ENCODE data around the gene STN1. TPM values are rescaled to one million over a fixed set of nuclear protein-coding genes. Genes with fewer than 3 reads are reported as not detected.

Gene STN1
- total and polyA plus RNA-seq, 2 experiments from 2014 or later = 20.5 to 20.8 TPM

- peak overlapping the region; percentile 36 for H3K4me3 ChIP-seq
Measured at GRCh38 chr10:103894441-103894864, 23.5 kb downstream of the STN1 start.

GRCh38 chr10:103893817-103894216 lies 24.2 kb downstream of the STN1 start:
- DNase-seq = no peak
- no peaks in the 10 kb centered on the region for H3K79me2 ChIP-seq (ENCODE audit: insufficient read depth)
- no peaks in the 10 kb centered on the region for H3K36me3 ChIP-seq (ENCODE audit: low read depth)
- in situ Hi-C loops (cut with MboI) = loop anchor here (25.0 kb wide), 1 partner anchor 318 kb away; no protein-coding TSS in a partner anchor
- H3F3A ChIP-seq (ENCODE audit: insufficient read depth) = peaks cover 45% of the 10 kb centered on the region
- peak overlapping the region; percentile 58 for H2AFZ ChIP-seq
- peak overlapping the region; percentile 74 for H3K4me2 ChIP-seq (ENCODE audit: unreplicated experiment)
- no peaks in the 10 kb centered on the region for H3K9me3 ChIP-seq (ENCODE audit: low read depth)
- peak overlapping the region; percentile 70 for H3K9ac ChIP-seq
- H3K4me3 ChIP-seq = no peak overlapping the region
- H3K27ac ChIP-seq = peak overlapping the region; percentile 87
- no peaks in the 10 kb centered on the region for H3K9me2 ChIP-seq (ENCODE audit: insufficient read depth)
- H3K27me3 ChIP-seq (replicated peaks; ENCODE audit: insufficient read depth) = no peaks in the 10 kb centered on the region
- TF ChIP-seq EZH2 (IDR thresholded peaks at IDR 0.05; ENCODE audit: insufficient read depth, poor library complexity, severe bottlenecking) (no peak), EZH2phosphoT487 (IDR thresholded peaks at IDR 0.05; ENCODE audit: insufficient read depth, low read depth) (no peak)
- H4K20me1 ChIP-seq (ENCODE audit: insufficient read depth) = no peaks in the 10 kb centered on the region
- 9% methylated on average over 2 of the region's 2 CpGs for WGBS, 2 experiments (ENCODE audit: low coverage in 1 of 2, low lambda C conversion rate in 2 of 2, missing lambda C conversion rate in 2 of 2)
- peaks cover 43% of the 10 kb centered on the region for H3K4me1 ChIP-seq (ENCODE audit: insufficient read depth)

More at GRCh38 chr10:103894441-103894864, 23.5 kb downstream of the STN1 start:
- H3K4me1 ChIP-seq (ENCODE audit: insufficient read depth) = peaks cover 43% of the 10 kb centered on the region
- H3K27me3 ChIP-seq (replicated peaks; ENCODE audit: insufficient read depth) = no peaks in the 10 kb centered on the region
- WGBS, 2 experiments (ENCODE audit: low coverage in 1 of 2, low lambda C conversion rate in 2 of 2, missing lambda C conversion rate in 2 of 2) = 4 to 10% methylated on average over 4 of the region's 4 CpGs
- peak overlapping the region; percentile 58 for H2AFZ ChIP-seq
- no peak for TF ChIP-seq EZH2phosphoT487 (IDR thresholded peaks at IDR 0.05; ENCODE audit: insufficient read depth, low read depth)
- no peak for TF ChIP-seq EZH2 (IDR thresholded peaks at IDR 0.05; ENCODE audit: insufficient read depth, poor library complexity, severe bottlenecking)
- no peaks in the 10 kb centered on the region for H3K9me2 ChIP-seq (ENCODE audit: insufficient read depth)
- peak overlapping the region; percentile 74 for H3K4me2 ChIP-seq (ENCODE audit: unreplicated experiment)
- H3K9me3 ChIP-seq (ENCODE audit: low read depth) = no peaks in the 10 kb centered on the region
- H3K36me3 ChIP-seq (ENCODE audit: low read depth) = no peaks in the 10 kb centered on the region
- no peaks in the 10 kb centered on the region for H4K20me1 ChIP-seq (ENCODE audit: insufficient read depth)
- peak; percentile 64 for DNase-seq
- in situ Hi-C loops (cut with MboI) = loop anchor here (25.0 kb wide), 1 partner anchor 318 kb away; no protein-coding TSS in a partner anchor
- H3F3A ChIP-seq (ENCODE audit: insufficient read depth) = peaks cover 45% of the 10 kb centered on the region
- H3K79me2 ChIP-seq (ENCODE audit: insufficient read depth) = no peaks in the 10 kb centered on the region
- H3K9ac ChIP-seq = peak overlapping the region; percentile 70
- peak overlapping the region; percentile 87 for H3K27ac ChIP-seq

DNA sequence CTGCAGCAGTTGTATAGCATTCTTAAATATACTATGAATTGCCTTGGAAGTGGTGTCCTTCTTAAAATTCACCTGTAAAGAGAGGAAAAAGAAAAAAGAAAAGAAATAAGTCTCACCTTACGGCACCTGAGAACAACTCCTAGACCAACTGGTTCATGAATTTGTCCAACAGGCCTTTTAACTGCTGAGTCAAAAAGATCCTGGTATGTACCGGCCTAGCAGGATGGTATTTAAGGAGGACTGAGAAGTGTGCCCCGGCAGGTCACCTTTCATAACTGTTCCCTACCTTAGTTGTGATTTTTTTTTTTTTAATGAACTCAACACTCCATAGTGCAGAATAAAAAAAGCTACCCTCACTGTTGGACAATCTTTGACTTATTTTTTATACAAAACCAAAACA lies 25.8 kb downstream of the STN1 start:
- Histone ChIP-seq H3K4me1 (ENCODE audit: insufficient read depth) (peaks cover 46% of the 10 kb centered on the region), H3K36me3 (ENCODE audit: low read depth) (no peaks in the 10 kb centered on the region), H3K9me2 (ENCODE audit: insufficient read depth) (no peaks in the 10 kb centered on the region), H3K27ac (no peak overlapping the region), H3K79me2 (ENCODE audit: insufficient read depth) (no peaks in the 10 kb centered on the region), H3K9me3 (ENCODE audit: low read depth) (no peaks in the 10 kb centered on the region), H3F3A (ENCODE audit: insufficient read depth) (peaks cover 56% of the 10 kb centered on the region), H4K20me1 (ENCODE audit: insufficient read depth) (no peaks in the 10 kb centered on the region), H2AFZ (no peak overlapping the region), H3K9ac (no peak overlapping the region), H3K4me3 (no peak overlapping the region), H3K27me3 (replicated peaks; ENCODE audit: insufficient read depth) (no peaks in the 10 kb centered on the region), H3K4me2 (ENCODE audit: unreplicated experiment) (no peak overlapping the region)
- WGBS, 2 experiments (ENCODE audit: low coverage in 1 of 2, low lambda C conversion rate in 2 of 2, missing lambda C conversion rate in 2 of 2) = 98% methylated on average over 3 of the region's 3 CpGs
- in situ Hi-C loops (cut with MboI) = loop anchor here (25.0 kb wide), 1 partner anchor 320 kb away; no protein-coding TSS in a partner anchor
- TF ChIP-seq EZH2phosphoT487 (IDR thresholded peaks at IDR 0.05; ENCODE audit: insufficient read depth, low read depth) = no peak
- no peak for TF ChIP-seq EZH2 (IDR thresholded peaks at IDR 0.05; ENCODE audit: insufficient read depth, poor library complexity, severe bottlenecking)
- DNase-seq = no peak

- in situ Hi-C loops (cut with MboI) = loop anchor here (25.0 kb wide), 1 partner anchor 322 kb away; no protein-coding TSS in a partner anchor
- WGBS, 2 experiments (ENCODE audit: low coverage in 1 of 2, low lambda C conversion rate in 2 of 2, missing lambda C conversion rate in 2 of 2) = 76 to 85% methylated on average over 2 of the region's 2 CpGs
- Histone ChIP-seq H2AFZ (no peak overlapping the region), H3K9ac (no peak overlapping the region), H3K9me2 (ENCODE audit: insufficient read depth) (no peaks in the 10 kb centered on the region), H3K4me2 (ENCODE audit: unreplicated experiment) (no peak overlapping the region), H3K4me3 (no peak overlapping the region), H3K27me3 (replicated peaks; ENCODE audit: insufficient read depth) (no peaks in the 10 kb centered on the region), H3K4me1 (ENCODE audit: insufficient read depth) (peaks cover 32% of the 10 kb centered on the region), H3K27ac (no peak overlapping the region), H3K79me2 (ENCODE audit: insufficient read depth) (no peaks in the 10 kb centered on the region), H3F3A (ENCODE audit: insufficient read depth) (peaks cover 46% of the 10 kb centered on the region), H3K9me3 (ENCODE audit: low read depth) (no peaks in the 10 kb centered on the region), H4K20me1 (ENCODE audit: insufficient read depth) (no peaks in the 10 kb centered on the region), H3K36me3 (ENCODE audit: low read depth) (no peaks in the 10 kb centered on the region)
- DNase-seq = no peak
- TF ChIP-seq EZH2phosphoT487 (IDR thresholded peaks at IDR 0.05; ENCODE audit: insufficient read depth, low read depth) (no peak), EZH2 (IDR thresholded peaks at IDR 0.05; ENCODE audit: insufficient read depth, poor library complexity, severe bottlenecking) (no peak)
Measured at GRCh38 chr10:103890688-103891087, 27.3 kb downstream of the STN1 start.

Data from GM23248 (cell line).